ENCODE results near the gene MTUS2. TPM values are rescaled to one million over a fixed set of nuclear protein-coding genes. Genes with fewer than 3 reads are reported as not detected.
A peak's percentile ranks its signal among the peaks of the same experiment; 100 is the strongest.

Gene MTUS2
- polyA plus RNA-seq, 1 donor from 2014 or later: 4.4 TPM

DNA sequence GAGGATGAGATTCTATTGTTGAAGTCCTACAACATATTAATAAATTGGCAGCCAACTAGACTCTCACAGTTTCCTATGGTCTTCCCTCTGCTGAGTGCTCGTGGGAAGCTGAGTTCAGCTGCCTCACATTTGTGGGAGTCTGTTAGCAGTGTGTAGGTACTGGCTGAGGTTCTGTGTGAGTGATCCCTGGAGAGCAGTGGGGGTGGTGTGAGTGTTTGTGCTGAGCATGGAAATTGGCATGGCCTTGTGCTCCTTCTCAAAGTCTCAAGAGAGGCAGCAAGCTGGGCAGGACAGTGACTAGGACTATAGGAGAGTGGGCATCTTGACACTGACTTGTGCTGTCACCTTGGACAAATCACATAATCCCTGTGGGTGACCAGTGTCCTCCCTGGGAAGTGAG lies 298.3 kb downstream of the MTUS2 start (continued):
- TF ChIP-seq REST (IDR thresholded peaks at IDR 0.05; ENCODE audit: borderline replicate concordance): no peak

GRCh38 chr13:29125191-29125933 lies 305.2 kb downstream of the MTUS2 start:
- no peaks in the 10 kb centered on the region for H3K9me2 ChIP-seq (ENCODE audit: insufficient read depth, low read length)
- no peak overlapping the region for H3K27ac ChIP-seq (ENCODE audit: low read length)
- H3F3A ChIP-seq (ENCODE audit: insufficient read depth, low read length, poor library complexity, severe bottlenecking): no peaks in the 10 kb centered on the region
- no peaks in the 10 kb centered on the region for H3K9me3 ChIP-seq (ENCODE audit: low read length)
- H2AFZ ChIP-seq (ENCODE audit: low read depth, low read length): no peak overlapping the region
- H3K9ac ChIP-seq (ENCODE audit: low read length): no peak overlapping the region
- no peaks in the 10 kb centered on the region for H3K27me3 ChIP-seq (ENCODE audit: insufficient read depth, low read depth, low read length)
- peak overlapping the region; percentile 1 for H3K4me2 ChIP-seq (ENCODE audit: low read length)
- TF ChIP-seq EZH2 (IDR thresholded peaks at IDR 0.05; ENCODE audit: borderline replicate concordance, insufficient read depth, low read length, poor library complexity, severe bottlenecking) (no peak), MXI1 (conservative IDR thresholded peaks at IDR 0.05; ENCODE audit: poor library complexity, severe bottlenecking) (no peak), EP300 (conservative IDR thresholded peaks at IDR 0.05; ENCODE audit: poor library complexity, severe bottlenecking) (no peak), POLR2AphosphoS5 (IDR thresholded peaks at IDR 0.05) (no peak), CTCF (IDR thresholded peaks at IDR 0.05; ENCODE audit: poor library complexity, severe bottlenecking) (no peak), TAF1 (IDR thresholded peaks at IDR 0.05; ENCODE audit: low read depth) (no peak), REST (IDR thresholded peaks at IDR 0.05; ENCODE audit: borderline replicate concordance) (no peak), RAD21 (conservative IDR thresholded peaks at IDR 0.05) (no peak), SMC3 (conservative IDR thresholded peaks at IDR 0.05; ENCODE audit: poor library complexity) (no peak)
- H3K79me2 ChIP-seq (replicated peaks; ENCODE audit: insufficient read depth, low read length): no peaks in the 10 kb centered on the region
- no peak overlapping the region for H3K4me3 ChIP-seq (ENCODE audit: low read length)
- H3K36me3 ChIP-seq (ENCODE audit: insufficient read depth, low read length): no peaks in the 10 kb centered on the region
- no peaks in the 10 kb centered on the region for H4K20me1 ChIP-seq (ENCODE audit: insufficient read depth)

Measured in neural cell (in vitro differentiated cells).